Esophagus mucosa (tissue), 1 donor: ENCODE data around the gene ACTR3C. TPM values are rescaled to one million over a fixed set of nuclear protein-coding genes. Genes with fewer than 3 reads are reported as not detected.

Source experiments
- total RNA-seq: library from RNA; stranded (reverse); gene quantifications from one replicate; pipeline ENCODE4 v1.2.4, GENCODE V29; 2023
- donor health status: DM: yes; HTN: yes; CAD: no.

ACTR3C gene
- total RNA-seq, 1 donor from 2014 or later: 6.1 TPM

Other genes starting within 250 kb of the ACTR3C start
- 9.6 TPM for gene LRRC61, start 190 bp downstream of the ACTR3C start, total RNA-seq
- 7.5 TPM for gene RARRES2, start 18.1 kb upstream of the ACTR3C start, total RNA-seq
- 44.9 TPM for gene REPIN1, start 45.3 kb upstream of the ACTR3C start, total RNA-seq
- 1.3 TPM for gene ZNF775, start 55.8 kb upstream of the ACTR3C start, total RNA-seq
- gene GIMAP8, start 127.1 kb upstream of the ACTR3C start, total RNA-seq: 1.6 TPM
- 2.7 TPM for gene GIMAP7, start 191.3 kb upstream of the ACTR3C start, total RNA-seq
- 3.4 TPM for gene GIMAP4, start 243.8 kb upstream of the ACTR3C start, total RNA-seq